GM12865 (cell line): ENCODE measurements around the gene NID2.

ENCODE experiments used
- DNase-seq: peaks from one replicate; pipeline ENCODE4 v3.0.0; 2010; ENCODE audit warnings: low read depth
- H3K4me3 ChIP-seq: 2 replicates; pipeline ENCODE4 v1.5.1; 2011; ENCODE audit warnings: mild to moderate bottlenecking, low read depth, low read length, control low read depth
- TF ChIP-seq, protein P1 (sequence below): IDR thresholded peaks from 2 replicates; pipeline ENCODE4 v1.5.1; 2011; ENCODE audit warnings: low read length, control low read depth, low read depth, inconsistent platforms; ENCODE audit not compliant: insufficient read depth; ENCODE audit errors: missing control alignments

The NID2 gene

GRCh38 chr14:52080158-52080800 is 11.4 kb upstream of the NID2 start:
- no peak for DNase-seq
- TF ChIP-seq, protein P1, sequence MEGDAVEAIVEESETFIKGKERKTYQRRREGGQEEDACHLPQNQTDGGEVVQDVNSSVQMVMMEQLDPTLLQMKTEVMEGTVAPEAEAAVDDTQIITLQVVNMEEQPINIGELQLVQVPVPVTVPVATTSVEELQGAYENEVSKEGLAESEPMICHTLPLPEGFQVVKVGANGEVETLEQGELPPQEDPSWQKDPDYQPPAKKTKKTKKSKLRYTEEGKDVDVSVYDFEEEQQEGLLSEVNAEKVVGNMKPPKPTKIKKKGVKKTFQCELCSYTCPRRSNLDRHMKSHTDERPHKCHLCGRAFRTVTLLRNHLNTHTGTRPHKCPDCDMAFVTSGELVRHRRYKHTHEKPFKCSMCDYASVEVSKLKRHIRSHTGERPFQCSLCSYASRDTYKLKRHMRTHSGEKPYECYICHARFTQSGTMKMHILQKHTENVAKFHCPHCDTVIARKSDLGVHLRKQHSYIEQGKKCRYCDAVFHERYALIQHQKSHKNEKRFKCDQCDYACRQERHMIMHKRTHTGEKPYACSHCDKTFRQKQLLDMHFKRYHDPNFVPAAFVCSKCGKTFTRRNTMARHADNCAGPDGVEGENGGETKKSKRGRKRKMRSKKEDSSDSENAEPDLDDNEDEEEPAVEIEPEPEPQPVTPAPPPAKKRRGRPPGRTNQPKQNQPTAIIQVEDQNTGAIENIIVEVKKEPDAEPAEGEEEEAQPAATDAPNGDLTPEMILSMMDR, result no peak
- no peak overlapping the region for H3K4me3 ChIP-seq

DNA sequence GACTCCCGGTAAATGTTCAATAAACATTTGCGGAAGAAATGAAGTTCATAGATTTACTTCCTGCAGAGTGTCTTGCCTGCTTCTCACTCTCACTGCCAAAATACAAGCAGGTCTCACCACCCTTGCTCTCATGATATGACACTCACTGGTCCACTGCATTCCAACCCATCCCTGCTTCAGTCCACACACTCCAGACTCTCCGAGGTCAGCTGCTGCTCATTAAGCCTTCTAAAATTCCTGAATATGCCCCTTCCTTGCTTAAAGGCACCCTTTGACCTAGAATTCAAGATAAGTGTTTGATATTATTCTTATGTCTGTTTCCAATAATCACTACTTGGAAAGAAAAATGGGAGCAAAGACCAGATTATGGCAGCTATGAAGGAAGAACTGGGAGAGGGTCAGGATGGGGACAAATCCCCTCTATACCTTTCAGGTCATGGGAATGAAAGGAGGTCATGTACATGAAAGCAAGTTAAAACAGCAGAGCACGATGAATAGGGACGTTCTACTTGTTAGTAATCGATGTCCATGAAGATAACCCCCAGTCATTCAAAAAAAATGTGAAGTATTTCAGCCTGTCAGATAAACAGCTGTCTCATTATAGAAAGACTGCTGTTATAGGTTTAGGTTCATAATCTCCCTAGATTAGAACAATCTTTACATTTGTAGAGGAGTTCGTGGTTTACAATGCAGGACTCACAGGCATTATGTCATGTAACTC is 10.5 kb upstream of the NID2 start:
- TF ChIP-seq, protein P1, result no peak
- no peak for DNase-seq
- H3K4me3 ChIP-seq, result no peak overlapping the region

GRCh38 chr14:52078721-52079120 is 9.9 kb upstream of the NID2 start:
- no peak overlapping the region for H3K4me3 ChIP-seq
- DNase-seq, result no peak
- TF ChIP-seq, protein P1, result no peak

- TF ChIP-seq, protein P1, result no peak
Measured at GRCh38 chr14:52078095-52078531, 9.3 kb upstream of the NID2 start.

DNA sequence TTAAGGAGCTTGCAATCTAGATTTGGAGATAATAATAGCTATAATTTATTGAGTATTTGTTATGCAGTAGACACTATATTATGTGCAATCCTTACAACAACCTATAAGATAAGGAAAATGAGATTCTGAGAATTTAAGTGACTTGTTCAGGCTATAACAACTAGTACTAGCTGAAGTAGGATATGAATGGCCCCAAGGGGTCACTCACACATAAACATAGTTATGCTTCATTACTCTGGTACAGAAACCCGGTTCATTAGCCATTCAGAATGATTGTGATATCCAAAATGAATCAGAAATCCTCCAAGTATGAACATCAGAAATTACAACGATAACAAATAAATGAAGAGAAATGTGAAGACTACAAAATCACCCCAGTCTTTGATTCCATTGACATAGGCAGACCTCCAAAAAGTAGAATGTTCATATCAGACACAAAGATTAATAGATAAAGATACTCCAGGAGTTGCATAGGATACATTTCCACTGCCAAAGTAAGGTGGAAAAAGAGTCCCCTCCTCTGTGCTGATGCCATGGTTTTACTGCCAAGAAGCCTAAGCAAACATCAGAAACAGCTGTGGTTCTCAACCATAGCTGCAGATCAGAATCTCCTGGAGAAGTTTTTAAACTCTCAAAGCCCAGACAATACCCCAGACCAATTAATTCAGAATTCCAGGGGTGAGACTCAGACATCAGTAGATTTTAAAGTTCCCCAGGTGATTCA is 8.6 kb upstream of the NID2 start:
- TF ChIP-seq, protein P1, result no peak
- DNase-seq, result no peak

More at GRCh38 chr14:52078095-52078531, 9.3 kb upstream of the NID2 start:
- no peak for DNase-seq
- no peak overlapping the region for H3K4me3 ChIP-seq

DNA sequence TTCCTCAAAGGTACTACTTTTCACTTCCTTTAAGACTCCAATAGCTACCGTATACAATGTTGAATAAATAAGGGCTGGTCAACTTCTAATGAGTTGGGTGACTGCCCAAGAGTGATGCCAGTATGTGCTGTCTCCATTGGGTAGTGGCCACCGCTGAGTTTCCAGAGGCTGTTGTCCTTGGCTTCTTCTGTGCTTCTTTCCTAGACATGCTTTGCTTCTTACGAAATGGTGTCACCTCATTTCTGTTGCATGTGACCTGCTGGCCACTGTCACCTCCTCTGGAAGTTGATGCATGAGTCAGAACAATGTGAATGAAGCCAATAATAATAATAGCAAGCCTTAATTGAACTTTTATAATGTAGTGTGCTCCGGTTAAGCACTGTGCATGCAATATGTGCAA is 7.5 kb upstream of the NID2 start:
- no peak overlapping the region for H3K4me3 ChIP-seq
- TF ChIP-seq, protein P1, result no peak
- DNase-seq, result no peak

More for the DNA sequence above, 8.6 kb upstream of the NID2 start:
- H3K4me3 ChIP-seq, result no peak overlapping the region
